GM18873 (cell line): ENCODE results near the gene PPP1R7.

Experiments used
- ATAC-seq: cut with Tn5 transposase; IDR thresholded peaks from one replicate; pipeline ENCODE4 v1.9.1; 2021; ENCODE audit warnings: mild to moderate bottlenecking, moderate library complexity, moderate number of reproducible peaks; ENCODE audit not compliant: unreplicated experiment, low FRiP score

PPP1R7 gene

GRCh38 chr2:241137276-241138190 is 12.7 kb upstream of the PPP1R7 start:
- no peak for ATAC-seq

GRCh38 chr2:241138471-241138870 is 11.8 kb upstream of the PPP1R7 start:
- ATAC-seq = no peak

GRCh38 chr2:241139531-241140444 is 10.5 kb upstream of the PPP1R7 start:
- ATAC-seq = no peak

- no peak for ATAC-seq
Observed at GRCh38 chr2:241140445-241140840, 9.8 kb upstream of the PPP1R7 start.

GRCh38 chr2:241141214-241141770 is 9.0 kb upstream of the PPP1R7 start:
- no peak for ATAC-seq

- no peak for ATAC-seq
Observed at GRCh38 chr2:241142063-241142462, 8.2 kb upstream of the PPP1R7 start.

GRCh38 chr2:241142593-241142992 is 7.7 kb upstream of the PPP1R7 start:
- no peak for ATAC-seq

GRCh38 chr2:241146286-241146685 is 4.0 kb upstream of the PPP1R7 start:
- no peak for ATAC-seq

- ATAC-seq = no peak
Observed at GRCh38 chr2:241147336-241147735, 2.9 kb upstream of the PPP1R7 start.

GRCh38 chr2:241148239-241148638 is 2.0 kb upstream of the PPP1R7 start:
- ATAC-seq = no peak

GRCh38 chr2:241148891-241149674 is 1.2 kb upstream of the PPP1R7 start, which contains the start of gene PASK:
TSS of gene PASK (minus strand) at chr2:241149472. CDS start at chr2:241143032, 6,440 bp downstream.
- ATAC-seq = peak; percentile 69

GRCh38 chr2:241149675-241149924 is 667 bp upstream of the PPP1R7 start:
- ATAC-seq = peak; percentile 15

GRCh38 chr2:241150660-241151530 is 628 bp downstream of the PPP1R7 start:
- no peak for ATAC-seq

GRCh38 chr2:241151934-241152660 is 1.8 kb downstream of the PPP1R7 start:
- ATAC-seq = no peak

GRCh38 chr2:241153616-241154015 is 3.3 kb downstream of the PPP1R7 start:
- no peak for ATAC-seq

GRCh38 chr2:241154915-241155314 is 4.6 kb downstream of the PPP1R7 start:
- ATAC-seq = no peak

- ATAC-seq = no peak
Observed at GRCh38 chr2:241155936-241156335, 5.7 kb downstream of the PPP1R7 start.

- no peak for ATAC-seq
Observed at GRCh38 chr2:241156971-241157441, 6.7 kb downstream of the PPP1R7 start.
